PC-3 (cell line): ENCODE data around the gene CAMTA1.

Experiments
- CTCF ChIP-seq: fragments of 300-600 bp; sonication (generic); conservative IDR thresholded peaks from 2 replicates; pipeline ENCODE4 v1.5.1; 2017; ENCODE audit warnings: antibody characterized with exemption, low read depth, mild to moderate bottlenecking, low read length
- EZH2 ChIP-seq: fragments of 300-600 bp; sonication (generic); IDR thresholded peaks from one replicate; pipeline ENCODE4 v1.6.1; 2017; ENCODE audit warnings: antibody characterized with exemption, mild to moderate bottlenecking, low read length; ENCODE audit not compliant: unreplicated experiment

GRCh38 chr1:7366286-7366954 lies 581.2 kb downstream of the CAMTA1 start:
- TF ChIP-seq CTCF (no peak), EZH2 (no peak)
